HepG2 (cell line): ENCODE data around the gene BCAM. TPM values are rescaled to one million over a fixed set of nuclear protein-coding genes. Genes with fewer than 3 reads are reported as not detected.

Source experiments
- AHR ChIP-seq: IDR thresholded peaks from 2 replicates; pipeline ENCODE4 v1.6.1; 2018; ENCODE audit warnings: missing genetic modification reagents, missing compliant biosample characterization
- ESRRA ChIP-seq: sonication (generic); formaldehyde crosslinking; IDR thresholded peaks from 2 replicates; pipeline ENCODE4 v1.5.1; 2020; ENCODE audit warnings: mild to moderate bottlenecking, low read depth, missing genetic modification reagents
- FOXA1 ChIP-seq, 2 experiments: fragments of 450-650 bp in 1 of 2; sonication (generic) in 1 of 2; formaldehyde crosslinking in 1 of 2; IDR thresholded peaks; 2 replicates each; pipeline versions ENCODE4 v1.4.0 to v1.6.1; 2016 to 2020; ENCODE audit warnings: missing genetic modification reagents in 1 of 2
- GATAD2A ChIP-seq: IDR thresholded peaks from 2 replicates; pipeline ENCODE4 v1.6.1; 2016
- THRA ChIP-seq: sonication (generic); formaldehyde crosslinking; IDR thresholded peaks from 2 replicates; pipeline ENCODE4 v1.4.0; 2020; ENCODE audit warnings: missing genetic modification reagents, borderline replicate concordance
- ZBTB39 ChIP-seq: sonication (generic); formaldehyde crosslinking; IDR thresholded peaks from 2 replicates; pipeline ENCODE4 v1.5.0; 2020; ENCODE audit warnings: missing genetic modification reagents
- ZMYM4 ChIP-seq: sonication (generic); formaldehyde crosslinking; IDR thresholded peaks from 2 replicates; pipeline ENCODE4 v1.8.1; 2023; ENCODE audit warnings: mild to moderate bottlenecking, missing genetic modification reagents
- ZNF232 ChIP-seq: sonication (generic); formaldehyde crosslinking; IDR thresholded peaks from 2 replicates; pipeline ENCODE4 v1.4.0; 2020; ENCODE audit warnings: missing genetic modification reagents, borderline replicate concordance
- ZNF274 ChIP-seq: sonication (generic); formaldehyde crosslinking; IDR thresholded peaks from 2 replicates; pipeline ENCODE4 v1.5.1; 2020; ENCODE audit warnings: mild to moderate bottlenecking, missing genetic modification reagents
- ZNF350 ChIP-seq: sonication (generic); formaldehyde crosslinking; IDR thresholded peaks from 2 replicates; pipeline ENCODE4 v1.4.0; 2020; ENCODE audit warnings: mild to moderate bottlenecking, low read depth, missing genetic modification reagents, borderline replicate concordance
- ZNF382 ChIP-seq: sonication (generic); formaldehyde crosslinking; IDR thresholded peaks from 2 replicates; pipeline ENCODE4 v1.5.0; 2020; ENCODE audit warnings: missing genetic modification reagents, mild to moderate bottlenecking, borderline replicate concordance
- ZNF414 ChIP-seq: sonication (generic); formaldehyde crosslinking; IDR thresholded peaks from 2 replicates; pipeline ENCODE4 v1.5.0; 2020; ENCODE audit warnings: missing genetic modification reagents
- ZNF431 ChIP-seq: sonication (generic); formaldehyde crosslinking; IDR thresholded peaks from 2 replicates; pipeline ENCODE4 v1.9.0; 2022; ENCODE audit warnings: missing genetic modification reagents, low read depth, mild to moderate bottlenecking, borderline replicate concordance
- ZNF564 ChIP-seq: sonication (generic); formaldehyde crosslinking; IDR thresholded peaks from 2 replicates; pipeline ENCODE4 v1.8.1; 2023; ENCODE audit warnings: mild to moderate bottlenecking, missing genetic modification reagents
- ZNF629 ChIP-seq: sonication (generic); formaldehyde crosslinking; conservative IDR thresholded peaks from 2 replicates; pipeline ENCODE4 v1.5.0; 2020; ENCODE audit warnings: missing genetic modification reagents
- polyA plus RNA-seq, 8 experiments: library from polyadenylated mRNA; depleted of rRNA in 3 of 8; stranded (reverse) in 7 of 8; unstranded in 1 of 8; fragments of >200 nt; fragmentation: Illumina TruSeq in 4 of 8; extraction: Trizol in 4 of 8; gene quantifications; 2 replicates each; pipeline versions ENCODE4 v1.2.1 to v1.2.3, GENCODE V29; 2011 to 2016; ENCODE audit warnings: low read depth in 4 of 8, missing spikeins in 1 of 8, mixed read lengths in 1 of 8; ENCODE audit not compliant: insufficient read depth in 1 of 8
- total RNA-seq, 5 experiments: library from RNA; depleted of rRNA; stranded (reverse); fragments of >200 nt; fragmentation: Illumina TruSeq; extraction: Trizol; gene quantifications; 2 replicates each; pipeline ENCODE4 v1.2.3, GENCODE V29; 2016; ENCODE audit warnings: low read depth in 1 of 5
- TF ChIP-seq, protein P1 (sequence below): sonication (generic); formaldehyde crosslinking; IDR thresholded peaks from 2 replicates; pipeline ENCODE4 v1.5.1; 2020; ENCODE audit warnings: mild to moderate bottlenecking, missing genetic modification reagents, moderate library complexity
- TF ChIP-seq, protein P2 (sequence below): sonication (generic); formaldehyde crosslinking; IDR thresholded peaks from 2 replicates; pipeline ENCODE4 v1.4.0; 2020; ENCODE audit warnings: missing genetic modification reagents, low read depth, mild to moderate bottlenecking, borderline replicate concordance
- TF ChIP-seq, protein P3 (sequence below): sonication (generic); formaldehyde crosslinking; IDR thresholded peaks from 2 replicates; pipeline ENCODE4 v1.4.0; 2020; ENCODE audit warnings: missing genetic modification reagents

The BCAM gene
- total and polyA plus RNA-seq, 2 of the 13 experiments (the other 11 are each of a cell fraction or from before 2014, with no cell fraction given), result 51.2 to 62.7 TPM

DNA sequence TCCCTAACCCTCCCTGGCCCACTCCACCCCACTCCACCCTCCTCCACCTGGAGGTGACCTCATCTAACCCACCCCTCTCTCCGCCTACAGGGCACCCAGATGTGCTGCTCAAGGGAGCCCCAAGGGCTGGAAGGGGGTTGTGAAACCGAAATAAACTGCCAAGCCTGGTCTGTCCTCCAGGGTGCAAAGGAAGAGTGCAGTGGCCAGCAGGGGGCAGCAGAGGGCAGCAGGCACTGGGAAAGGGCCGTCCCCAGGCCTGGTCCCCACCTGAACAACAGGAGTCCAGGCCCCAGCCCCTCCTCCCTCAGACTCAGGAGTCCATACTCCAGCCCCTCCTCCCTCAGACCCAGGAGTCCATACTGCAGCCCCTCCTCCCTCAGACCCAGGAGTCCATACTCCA, 8.4 kb upstream of the BCAM start (continued):
- no peak for TF ChIP-seq ZNF274
- TF ChIP-seq AHR, result 0 out of 2 replicates have a peak, but pooled peaks have one; percentile 39
- TF ChIP-seq, protein P1, sequence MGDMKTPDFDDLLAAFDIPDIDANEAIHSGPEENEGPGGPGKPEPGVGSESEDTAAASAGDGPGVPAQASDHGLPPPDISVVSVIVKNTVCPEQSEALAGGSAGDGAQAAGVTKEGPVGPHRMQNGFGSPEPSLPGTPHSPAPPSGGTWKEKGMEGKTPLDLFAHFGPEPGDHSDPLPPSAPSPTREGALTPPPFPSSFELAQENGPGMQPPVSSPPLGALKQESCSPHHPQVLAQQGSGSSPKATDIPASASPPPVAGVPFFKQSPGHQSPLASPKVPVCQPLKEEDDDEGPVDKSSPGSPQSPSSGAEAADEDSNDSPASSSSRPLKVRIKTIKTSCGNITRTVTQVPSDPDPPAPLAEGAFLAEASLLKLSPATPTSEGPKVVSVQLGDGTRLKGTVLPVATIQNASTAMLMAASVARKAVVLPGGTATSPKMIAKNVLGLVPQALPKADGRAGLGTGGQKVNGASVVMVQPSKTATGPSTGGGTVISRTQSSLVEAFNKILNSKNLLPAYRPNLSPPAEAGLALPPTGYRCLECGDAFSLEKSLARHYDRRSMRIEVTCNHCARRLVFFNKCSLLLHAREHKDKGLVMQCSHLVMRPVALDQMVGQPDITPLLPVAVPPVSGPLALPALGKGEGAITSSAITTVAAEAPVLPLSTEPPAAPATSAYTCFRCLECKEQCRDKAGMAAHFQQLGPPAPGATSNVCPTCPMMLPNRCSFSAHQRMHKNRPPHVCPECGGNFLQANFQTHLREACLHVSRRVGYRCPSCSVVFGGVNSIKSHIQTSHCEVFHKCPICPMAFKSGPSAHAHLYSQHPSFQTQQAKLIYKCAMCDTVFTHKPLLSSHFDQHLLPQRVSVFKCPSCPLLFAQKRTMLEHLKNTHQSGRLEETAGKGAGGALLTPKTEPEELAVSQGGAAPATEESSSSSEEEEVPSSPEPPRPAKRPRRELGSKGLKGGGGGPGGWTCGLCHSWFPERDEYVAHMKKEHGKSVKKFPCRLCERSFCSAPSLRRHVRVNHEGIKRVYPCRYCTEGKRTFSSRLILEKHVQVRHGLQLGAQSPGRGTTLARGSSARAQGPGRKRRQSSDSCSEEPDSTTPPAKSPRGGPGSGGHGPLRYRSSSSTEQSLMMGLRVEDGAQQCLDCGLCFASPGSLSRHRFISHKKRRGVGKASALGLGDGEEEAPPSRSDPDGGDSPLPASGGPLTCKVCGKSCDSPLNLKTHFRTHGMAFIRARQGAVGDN (CRISPR knock-in tag), result peak; percentile 83
- TF ChIP-seq ZNF629 (CRISPR knock-in tag), result no peak
- TF ChIP-seq ZNF414 (CRISPR knock-in tag), result peak; percentile 86; the same call in 1 of the 2 replicates
- TF ChIP-seq GATAD2A, result peak; percentile 54
- TF ChIP-seq ZMYM4, result peak; percentile 62
- TF ChIP-seq, protein P2, sequence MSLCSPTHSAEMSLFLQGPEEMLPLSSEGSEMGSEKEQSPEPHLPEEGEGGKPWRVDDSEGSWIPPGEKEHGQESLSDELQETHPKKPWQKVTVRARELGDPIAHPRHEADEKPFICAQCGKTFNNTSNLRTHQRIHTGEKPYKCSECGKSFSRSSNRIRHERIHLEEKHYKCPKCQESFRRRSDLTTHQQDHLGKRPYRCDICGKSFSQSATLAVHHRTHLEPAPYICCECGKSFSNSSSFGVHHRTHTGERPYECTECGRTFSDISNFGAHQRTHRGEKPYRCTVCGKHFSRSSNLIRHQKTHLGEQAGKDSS (CRISPR knock-in tag), result peak; percentile 90
- TF ChIP-seq ZBTB39 (CRISPR knock-in tag), result peak; percentile 100
- TF ChIP-seq ZNF382 (CRISPR knock-in tag), result no peak
- peak; percentile 51 for TF ChIP-seq ZNF350 (CRISPR knock-in tag)
- TF ChIP-seq FOXA1 (IDR thresholded peaks at IDR 0.05), result no peak
- TF ChIP-seq FOXA1 (CRISPR knock-in tag; IDR thresholded peaks at IDR 0.05), result peak; percentile 25
- TF ChIP-seq, protein P3, sequence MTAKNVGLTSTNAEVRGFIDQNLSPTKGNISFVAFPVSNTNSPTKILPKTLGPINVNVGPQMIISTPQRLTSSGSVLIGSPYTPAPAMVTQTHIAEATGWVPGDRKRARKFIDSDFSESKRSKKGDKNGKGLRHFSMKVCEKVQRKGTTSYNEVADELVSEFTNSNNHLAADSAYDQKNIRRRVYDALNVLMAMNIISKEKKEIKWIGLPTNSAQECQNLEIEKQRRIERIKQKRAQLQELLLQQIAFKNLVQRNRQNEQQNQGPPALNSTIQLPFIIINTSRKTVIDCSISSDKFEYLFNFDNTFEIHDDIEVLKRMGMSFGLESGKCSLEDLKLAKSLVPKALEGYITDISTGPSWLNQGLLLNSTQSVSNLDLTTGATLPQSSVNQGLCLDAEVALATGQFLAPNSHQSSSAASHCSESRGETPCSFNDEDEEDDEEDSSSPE (CRISPR knock-in tag), result 0 out of 2 replicates have a peak, but pooled peaks have one; percentile 16
- TF ChIP-seq ZNF564, result no peak
- 0 out of 2 replicates have a peak, but pooled peaks have one; percentile 39 for TF ChIP-seq ESRRA (CRISPR knock-in tag)
- TF ChIP-seq THRA (CRISPR knock-in tag), result peak; percentile 61; the same call in 1 of the 2 replicates
- TF ChIP-seq ZNF431, result no peak
- TF ChIP-seq ZNF232 (CRISPR knock-in tag), result no peak
